MM.1S (cell line): ENCODE data around the gene GTF2H4.

Experiments
- EZH2 ChIP-seq: fragments of 300-600 bp; sonication (generic); optimal IDR thresholded peaks from 2 replicates; pipeline ENCODE3; 2017; ENCODE audit warnings: low read depth, mild to moderate bottlenecking, antibody characterized with exemption, low read length, mixed read lengths
- EZH2phosphoT487 ChIP-seq: fragments of 300-600 bp; sonication (generic); IDR thresholded peaks from 2 replicates; pipeline ENCODE4 v1.6.1; 2018; ENCODE audit warnings: antibody characterized with exemption, low read length
- TF ChIP-seq, protein P1 (sequence below): fragments of 300-600 bp; sonication (generic); IDR thresholded peaks from 2 replicates; pipeline ENCODE4 v1.5.1; 2016; ENCODE audit warnings: antibody characterized with exemption, low read length, mixed read lengths

DNA sequence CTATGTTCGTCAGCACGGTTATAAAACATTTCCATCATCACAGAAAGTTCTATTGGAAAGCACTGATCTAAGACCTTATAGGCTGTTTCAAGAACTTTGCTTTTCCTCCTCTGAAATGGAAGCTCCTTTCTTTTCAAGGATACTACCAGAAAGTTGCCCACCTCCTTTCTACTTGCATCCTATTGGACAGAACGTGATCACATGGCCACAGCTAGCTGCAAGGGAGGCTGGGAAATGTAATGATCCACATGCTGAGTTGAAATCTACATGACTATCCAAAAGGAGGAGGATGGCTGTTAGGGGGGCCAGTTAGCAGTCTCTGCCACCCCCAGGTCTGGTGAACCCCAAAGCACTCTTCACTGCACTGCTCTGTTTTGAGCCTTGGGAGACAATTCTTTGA is 20.7 kb downstream of the GTF2H4 start:
- TF ChIP-seq, protein P1, sequence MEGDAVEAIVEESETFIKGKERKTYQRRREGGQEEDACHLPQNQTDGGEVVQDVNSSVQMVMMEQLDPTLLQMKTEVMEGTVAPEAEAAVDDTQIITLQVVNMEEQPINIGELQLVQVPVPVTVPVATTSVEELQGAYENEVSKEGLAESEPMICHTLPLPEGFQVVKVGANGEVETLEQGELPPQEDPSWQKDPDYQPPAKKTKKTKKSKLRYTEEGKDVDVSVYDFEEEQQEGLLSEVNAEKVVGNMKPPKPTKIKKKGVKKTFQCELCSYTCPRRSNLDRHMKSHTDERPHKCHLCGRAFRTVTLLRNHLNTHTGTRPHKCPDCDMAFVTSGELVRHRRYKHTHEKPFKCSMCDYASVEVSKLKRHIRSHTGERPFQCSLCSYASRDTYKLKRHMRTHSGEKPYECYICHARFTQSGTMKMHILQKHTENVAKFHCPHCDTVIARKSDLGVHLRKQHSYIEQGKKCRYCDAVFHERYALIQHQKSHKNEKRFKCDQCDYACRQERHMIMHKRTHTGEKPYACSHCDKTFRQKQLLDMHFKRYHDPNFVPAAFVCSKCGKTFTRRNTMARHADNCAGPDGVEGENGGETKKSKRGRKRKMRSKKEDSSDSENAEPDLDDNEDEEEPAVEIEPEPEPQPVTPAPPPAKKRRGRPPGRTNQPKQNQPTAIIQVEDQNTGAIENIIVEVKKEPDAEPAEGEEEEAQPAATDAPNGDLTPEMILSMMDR, result no peak
- TF ChIP-seq EZH2, result no peak
- TF ChIP-seq EZH2phosphoT487, result no peak
